Measurements from ENCODE around the gene WDR88.

DNA sequence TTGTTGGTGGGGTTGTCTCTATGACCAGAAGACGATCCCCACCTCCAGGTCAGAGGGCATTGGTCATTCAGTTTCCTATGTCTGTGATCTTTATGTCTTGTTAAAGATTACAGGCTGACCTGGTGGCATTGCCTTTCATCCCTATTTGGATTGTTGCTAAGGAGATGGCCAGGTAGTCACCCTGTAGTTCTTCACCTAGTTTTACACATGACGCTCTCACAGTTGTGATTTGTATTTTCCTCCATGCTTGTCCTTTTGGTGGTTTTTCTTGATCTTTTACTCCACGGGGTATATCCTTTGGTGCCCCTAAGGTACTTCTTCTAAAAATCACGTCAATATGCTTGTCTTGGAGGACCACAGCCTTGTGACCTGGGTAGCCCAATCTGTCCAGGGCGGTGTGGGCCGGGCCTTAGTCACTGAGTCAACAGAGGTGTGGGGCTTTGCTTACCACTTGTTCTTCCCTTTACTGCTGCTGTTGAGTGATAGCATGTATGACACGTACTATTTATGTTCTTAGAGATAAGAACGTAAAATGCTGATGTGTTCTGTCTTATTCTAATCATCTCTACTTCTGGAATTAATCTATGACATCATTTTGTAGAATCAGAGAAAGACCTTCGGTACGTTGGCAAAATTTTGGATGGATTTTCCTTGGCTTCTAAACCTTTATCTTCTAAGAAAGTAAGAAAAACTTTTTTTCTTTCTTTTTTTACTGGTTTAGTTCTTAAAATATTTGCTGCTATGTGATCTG is 30.8 kb upstream of the WDR88 start:
- TF ChIP-seq, protein P1, sequence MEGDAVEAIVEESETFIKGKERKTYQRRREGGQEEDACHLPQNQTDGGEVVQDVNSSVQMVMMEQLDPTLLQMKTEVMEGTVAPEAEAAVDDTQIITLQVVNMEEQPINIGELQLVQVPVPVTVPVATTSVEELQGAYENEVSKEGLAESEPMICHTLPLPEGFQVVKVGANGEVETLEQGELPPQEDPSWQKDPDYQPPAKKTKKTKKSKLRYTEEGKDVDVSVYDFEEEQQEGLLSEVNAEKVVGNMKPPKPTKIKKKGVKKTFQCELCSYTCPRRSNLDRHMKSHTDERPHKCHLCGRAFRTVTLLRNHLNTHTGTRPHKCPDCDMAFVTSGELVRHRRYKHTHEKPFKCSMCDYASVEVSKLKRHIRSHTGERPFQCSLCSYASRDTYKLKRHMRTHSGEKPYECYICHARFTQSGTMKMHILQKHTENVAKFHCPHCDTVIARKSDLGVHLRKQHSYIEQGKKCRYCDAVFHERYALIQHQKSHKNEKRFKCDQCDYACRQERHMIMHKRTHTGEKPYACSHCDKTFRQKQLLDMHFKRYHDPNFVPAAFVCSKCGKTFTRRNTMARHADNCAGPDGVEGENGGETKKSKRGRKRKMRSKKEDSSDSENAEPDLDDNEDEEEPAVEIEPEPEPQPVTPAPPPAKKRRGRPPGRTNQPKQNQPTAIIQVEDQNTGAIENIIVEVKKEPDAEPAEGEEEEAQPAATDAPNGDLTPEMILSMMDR (IDR thresholded peaks at IDR 0.05; ENCODE audit: low read length), result no peak
- TF ChIP-seq EZH2 (IDR thresholded peaks at IDR 0.05; ENCODE audit: borderline replicate concordance, low read length), result no peak
